DLD1 (cell line): ENCODE data around the gene NUAK2.

Source experiments
- in situ Hi-C: cut with HindIII; loops from 2 replicates; pipeline ENCODE4 v1.10.0; 2017; ENCODE audit warnings: low sequenced_read_pairs

Gene NUAK2

GRCh38 chr1:205321162-205321958, at the start of gene NUAK2:
Gene NUAK2 (minus strand): TSS chr1:205321745. CDS start chr1:205321628, 117 bp downstream.
- in situ Hi-C loops, result no loop called here

- in situ Hi-C loops, result loop anchor here (25.0 kb wide), 1 partner anchor 142 kb away; the partner anchor contains the start of gene CDK18
Observed at GRCh38 chr1:205370780-205371179, 49.2 kb upstream of the NUAK2 start.

- in situ Hi-C loops, result loop anchor here (25.0 kb wide), 1 partner anchor 143 kb away; the partner anchor contains the start of gene CDK18
Observed at GRCh38 chr1:205369701-205370123, 48.2 kb upstream of the NUAK2 start.

GRCh38 chr1:205368478-205368877, 46.9 kb upstream of the NUAK2 start:
- in situ Hi-C loops, result loop anchor here (25.0 kb wide), 1 partner anchor 144 kb away; the partner anchor contains the start of gene CDK18

- in situ Hi-C loops, result loop anchor here (25.0 kb wide), 1 partner anchor 146 kb away; the partner anchor contains the start of gene CDK18
Observed at GRCh38 chr1:205365945-205366463, 44.5 kb upstream of the NUAK2 start.

- in situ Hi-C loops, result loop anchor here (25.0 kb wide), 1 partner anchor 147 kb away; the partner anchor contains the start of gene CDK18
Observed at GRCh38 chr1:205365086-205365485, 43.5 kb upstream of the NUAK2 start.

GRCh38 chr1:205360891-205361290, 39.3 kb upstream of the NUAK2 start:
- in situ Hi-C loops, result loop anchor here (25.0 kb wide), 1 partner anchor 151 kb away; the partner anchor contains the start of gene CDK18

- in situ Hi-C loops, result loop anchor here (25.0 kb wide), 1 partner anchor 152 kb away; the partner anchor contains the start of gene CDK18
Observed at GRCh38 chr1:205359771-205360565, 38.4 kb upstream of the NUAK2 start.

GRCh38 chr1:205358579-205358978, 37.0 kb upstream of the NUAK2 start:
- in situ Hi-C loops, result loop anchor here (25.0 kb wide), 1 partner anchor 154 kb away; the partner anchor contains the start of gene CDK18

GRCh38 chr1:205357567-205357966, 36.0 kb upstream of the NUAK2 start:
- in situ Hi-C loops, result loop anchor here (25.0 kb wide), 1 partner anchor 155 kb away; the partner anchor contains the start of gene CDK18

GRCh38 chr1:205356440-205357139, 35.0 kb upstream of the NUAK2 start, which contains the start of gene KLHDC8A:
Gene KLHDC8A (minus strand): TSS chr1:205356922. CDS start chr1:205343604, 13,318 bp downstream.
- in situ Hi-C loops, result loop anchor here (25.0 kb wide), 1 partner anchor 156 kb away; the partner anchor contains the start of gene CDK18

GRCh38 chr1:205355075-205355453, 33.5 kb upstream of the NUAK2 start:
- in situ Hi-C loops, result loop anchor here (25.0 kb wide), 1 partner anchor 157 kb away; the partner anchor contains the start of gene CDK18

GRCh38 chr1:205354259-205355074, 32.9 kb upstream of the NUAK2 start:
- in situ Hi-C loops, result loop anchor here (25.0 kb wide), 1 partner anchor 158 kb away; the partner anchor contains the start of gene CDK18

GRCh38 chr1:205353612-205354011, 32.1 kb upstream of the NUAK2 start:
- in situ Hi-C loops, result loop anchor here (25.0 kb wide), 1 partner anchor 159 kb away; the partner anchor contains the start of gene CDK18

- in situ Hi-C loops, result loop anchor here (25.0 kb wide), 1 partner anchor 159 kb away; the partner anchor contains the start of gene CDK18
Observed at GRCh38 chr1:205353191-205353590, 31.6 kb upstream of the NUAK2 start.

GRCh38 chr1:205351984-205352713, 30.6 kb upstream of the NUAK2 start:
- in situ Hi-C loops, result loop anchor here (25.0 kb wide), 1 partner anchor 160 kb away; the partner anchor contains the start of gene CDK18

GRCh38 chr1:205350691-205351141, 29.2 kb upstream of the NUAK2 start:
- in situ Hi-C loops, result loop anchor here (25.0 kb wide), 1 partner anchor 162 kb away; the partner anchor contains the start of gene CDK18

GRCh38 chr1:205350124-205350523, 28.6 kb upstream of the NUAK2 start:
- in situ Hi-C loops, result loop anchor here (25.0 kb wide), 1 partner anchor 162 kb away; the partner anchor contains the start of gene CDK18
